GM23248 (cell line): ENCODE results near the gene JADE2.

Experiments
- EZH2 ChIP-seq: fragments of 200-600 bp; sonication (generic); IDR thresholded peaks from 2 replicates; pipeline ENCODE4 v1.6.1; 2018; ENCODE audit warnings: antibody characterized with exemption, mild to moderate bottlenecking; ENCODE audit not compliant: insufficient read depth, poor library complexity, severe bottlenecking
- EZH2phosphoT487 ChIP-seq: fragments of 200-600 bp; sonication (generic); IDR thresholded peaks from 2 replicates; pipeline ENCODE4 v1.6.1; 2018; ENCODE audit warnings: antibody characterized with exemption, moderate library complexity, mild to moderate bottlenecking, low read depth; ENCODE audit not compliant: insufficient read depth

DNA sequence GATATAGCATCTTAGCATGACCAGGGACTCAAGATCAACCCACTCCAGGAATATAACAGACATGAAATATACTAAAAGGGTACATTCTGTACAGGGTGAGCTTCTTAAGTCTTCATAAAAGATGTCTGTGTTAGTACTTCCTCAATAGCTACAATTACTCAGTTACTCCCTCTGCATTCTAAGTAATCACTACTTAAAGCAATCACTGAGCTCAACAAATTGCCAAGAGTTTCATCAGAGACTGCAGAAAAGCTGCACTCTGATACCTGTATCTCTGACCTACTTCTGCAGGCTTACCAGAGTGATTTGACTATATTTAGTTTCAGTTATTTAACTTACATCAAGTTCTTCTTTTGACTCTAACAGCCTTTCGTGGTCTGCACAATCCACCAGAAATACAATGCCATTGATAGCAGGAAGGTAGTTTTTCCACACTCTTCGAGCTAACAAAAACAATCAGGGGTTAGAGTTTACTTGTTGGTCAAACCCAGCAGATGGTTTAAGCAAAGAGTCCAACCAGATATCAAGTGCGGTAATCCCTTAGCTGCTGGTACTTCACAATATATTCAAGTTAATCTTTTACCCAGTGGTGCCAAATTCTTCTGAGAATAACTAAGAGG is 83.9 kb downstream of the JADE2 start:
- TF ChIP-seq EZH2 (no peak), EZH2phosphoT487 (no peak)
